GM12872 (cell line): ENCODE results near the gene C1orf174.

ENCODE experiments used
- CTCF ChIP-seq: IDR thresholded peaks from 3 replicates; pipeline ENCODE4 v1.5.1; 2011; ENCODE audit warnings: low read depth, mild to moderate bottlenecking, low read length, moderate library complexity; ENCODE audit not compliant: insufficient read depth

Gene C1orf174

GRCh38 chr1:3902111-3902511, 2.0 kb upstream of the C1orf174 start:
- TF ChIP-seq CTCF: no peak

- TF ChIP-seq CTCF: no peak
Measured at GRCh38 chr1:3900969-3901529, 977 bp upstream of the C1orf174 start.

GRCh38 chr1:3899754-3900149, 320 bp downstream of the C1orf174 start:
- peak; percentile 37; the same call in 1 of the 3 replicates for TF ChIP-seq CTCF

GRCh38 chr1:3898994-3899753, 898 bp downstream of the C1orf174 start:
- no peak; the same call in 2 of the 3 replicates for TF ChIP-seq CTCF

- TF ChIP-seq CTCF: no peak
Measured at GRCh38 chr1:3898475-3898735, 1.7 kb downstream of the C1orf174 start.

GRCh38 chr1:3896396-3897000, 3.6 kb downstream of the C1orf174 start:
- TF ChIP-seq CTCF: no peak

GRCh38 chr1:3895951-3896325, 4.1 kb downstream of the C1orf174 start:
- no peak for TF ChIP-seq CTCF
